GM19438 (cell line): Measurements from ENCODE around the gene LHFPL2.
"Not testable (repeated sequence)": the region's sequence is repeated elsewhere in the genome, so short reads cannot be mapped to it uniquely, and the experiment has no call there.

ENCODE experiments used
- ATAC-seq: cut with Tn5 transposase; IDR thresholded peaks from one replicate; pipeline ENCODE4 v1.9.1; 2021; ENCODE audit warnings: low read depth; ENCODE audit not compliant: unreplicated experiment

LHFPL2 gene

DNA sequence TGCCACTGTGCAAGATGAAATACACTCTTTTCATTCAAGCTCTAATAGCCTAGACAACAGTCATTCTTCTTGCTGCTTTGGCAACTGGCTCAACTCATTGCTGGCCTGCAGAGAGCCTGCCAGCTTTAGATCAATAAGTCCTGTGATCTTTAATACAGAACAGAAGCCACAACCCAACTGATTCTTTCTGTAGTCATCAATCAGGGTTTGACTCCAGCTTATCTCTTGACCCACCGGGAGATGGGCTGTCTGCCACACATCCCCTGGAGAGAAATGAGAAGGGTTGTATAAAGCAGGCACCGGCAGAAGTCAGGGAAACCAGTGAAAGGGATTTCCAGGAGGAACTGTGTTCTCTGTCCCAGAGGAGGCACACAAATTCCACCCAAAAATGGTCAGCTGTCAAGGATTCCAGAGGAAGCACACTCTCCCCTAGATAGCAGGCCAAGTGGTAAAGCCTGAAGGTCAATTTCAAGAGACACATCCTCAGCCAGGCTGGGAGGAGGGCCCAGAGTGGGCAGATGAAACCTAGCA is 24.5 kb downstream of the LHFPL2 start:
- ATAC-seq: no peak

DNA sequence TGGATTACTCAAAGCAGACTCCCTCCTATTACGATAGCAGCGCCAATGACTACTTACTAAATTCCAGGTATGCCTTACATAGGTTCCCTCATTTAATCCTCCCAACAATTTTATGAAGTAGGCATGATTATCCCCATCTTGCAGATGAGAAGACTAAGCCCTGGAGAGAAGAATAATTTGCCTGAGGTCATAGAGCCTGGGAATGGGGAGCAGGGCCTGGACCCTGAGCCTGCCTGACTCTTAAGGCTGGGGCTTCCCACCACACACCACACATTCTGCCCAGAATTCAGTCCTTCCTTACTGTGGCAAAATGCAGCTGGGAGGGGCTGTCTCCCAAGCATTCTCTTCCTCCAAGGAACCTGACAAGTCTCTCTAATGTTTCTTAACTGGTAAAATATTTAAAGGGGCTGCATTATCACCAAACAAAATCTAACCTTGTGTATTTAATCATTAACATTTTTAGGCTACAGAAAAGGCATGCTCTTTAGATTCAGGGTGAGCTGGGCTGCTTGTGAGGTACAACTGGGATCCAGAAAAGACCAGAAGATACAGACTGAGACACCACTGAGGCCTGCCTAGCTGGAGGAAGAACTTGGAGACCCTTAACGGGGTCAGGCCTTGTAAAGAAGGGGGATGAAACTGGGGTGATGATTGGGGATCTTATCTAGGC is 26.1 kb downstream of the LHFPL2 start:
- no peak for ATAC-seq

DNA sequence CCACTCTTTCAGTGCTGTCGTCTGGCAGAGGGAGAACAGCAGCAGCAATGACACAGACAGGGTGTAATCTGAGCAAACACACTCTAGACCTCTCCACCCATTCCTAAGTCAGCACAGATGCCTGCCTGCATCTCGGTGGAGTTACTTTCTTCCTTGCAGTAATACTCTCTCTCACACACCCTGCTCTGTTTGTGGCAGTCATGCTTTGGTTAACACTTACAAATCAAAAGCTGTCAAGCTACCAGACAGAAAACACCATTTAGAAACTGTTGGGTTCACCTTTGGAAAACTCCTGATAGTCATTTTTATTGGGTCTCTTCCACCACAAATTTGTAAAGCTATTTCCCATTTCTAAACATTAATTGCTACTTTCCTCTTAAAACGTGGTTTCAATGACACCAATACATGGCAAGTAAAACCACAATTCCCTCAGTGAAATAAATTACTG is 27.3 kb downstream of the LHFPL2 start:
- ATAC-seq: no peak

GRCh38 chr5:78620119-78620518 is 28.5 kb downstream of the LHFPL2 start:
- not testable (repeated sequence) for ATAC-seq

- no peak for ATAC-seq
Measured at GRCh38 chr5:78618303-78618702, 30.3 kb downstream of the LHFPL2 start.

DNA sequence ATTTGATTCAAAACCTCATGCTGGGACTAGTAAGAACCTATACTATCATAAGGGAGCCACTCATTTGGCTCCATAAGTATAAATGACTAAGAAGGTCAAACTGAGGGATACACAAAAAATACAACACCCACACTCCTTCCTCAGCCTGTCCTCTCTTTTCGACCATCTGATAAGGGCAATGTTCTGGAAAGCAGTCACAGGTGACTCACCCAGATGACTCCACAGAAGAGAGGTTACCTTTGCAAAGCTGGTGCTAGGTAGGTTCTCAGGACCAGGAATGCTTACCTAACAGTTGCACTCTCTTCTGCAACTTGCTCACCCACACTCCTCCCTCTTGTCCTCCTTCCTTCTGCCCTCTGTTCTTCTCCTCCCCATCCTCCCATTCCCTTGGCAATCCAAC is 32.9 kb downstream of the LHFPL2 start:
- ATAC-seq: no peak

- ATAC-seq: no peak
Measured at GRCh38 chr5:78614816-78615215, 33.8 kb downstream of the LHFPL2 start.

DNA sequence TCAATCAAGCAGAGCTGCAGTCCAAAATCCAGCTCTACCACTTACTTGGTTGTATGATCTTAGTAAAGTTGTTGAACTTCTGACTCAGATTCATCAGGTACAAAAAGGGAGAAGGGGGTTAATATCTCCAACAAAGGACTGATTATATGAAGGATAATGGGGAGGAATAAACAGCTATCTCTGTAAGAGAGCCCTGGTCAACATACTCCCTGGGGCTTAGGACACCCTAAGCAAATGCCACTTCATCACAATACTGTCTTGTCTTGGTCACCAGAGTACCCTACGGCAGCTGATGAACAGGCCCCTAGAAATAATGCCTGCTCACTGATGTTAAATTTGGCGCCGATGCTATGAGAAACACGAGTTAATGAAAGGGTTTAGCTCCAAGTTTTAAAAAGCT is 34.8 kb downstream of the LHFPL2 start:
- no peak for ATAC-seq

GRCh38 chr5:78613151-78613533 is 35.4 kb downstream of the LHFPL2 start:
- no peak for ATAC-seq

GRCh38 chr5:78612227-78613150 is 36.1 kb downstream of the LHFPL2 start:
- ATAC-seq: no peak

DNA sequence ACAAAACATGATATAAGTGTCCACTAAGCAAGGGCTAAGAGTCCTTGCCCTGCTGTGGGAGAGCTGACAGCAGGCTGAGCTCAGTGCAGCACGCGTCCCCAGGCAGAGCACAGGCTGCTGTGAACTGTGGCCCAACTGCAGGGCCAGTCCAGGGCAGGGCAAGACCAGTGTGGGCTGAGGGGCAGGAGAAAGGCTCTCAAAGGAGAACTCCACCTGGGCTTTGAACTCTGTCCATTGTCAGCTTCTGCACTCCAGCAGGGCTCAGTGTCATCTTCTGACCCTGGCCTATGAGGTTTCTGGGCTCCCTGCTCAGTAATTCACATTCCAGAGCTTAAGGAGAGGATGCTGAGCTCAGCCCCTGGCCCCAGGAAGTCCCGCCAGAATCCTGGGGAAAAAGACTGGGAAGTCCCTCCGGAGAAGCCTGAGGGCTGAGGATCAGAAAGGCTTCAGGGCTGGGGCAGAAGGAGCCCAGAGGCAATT is 37.4 kb downstream of the LHFPL2 start:
- no peak for ATAC-seq

DNA sequence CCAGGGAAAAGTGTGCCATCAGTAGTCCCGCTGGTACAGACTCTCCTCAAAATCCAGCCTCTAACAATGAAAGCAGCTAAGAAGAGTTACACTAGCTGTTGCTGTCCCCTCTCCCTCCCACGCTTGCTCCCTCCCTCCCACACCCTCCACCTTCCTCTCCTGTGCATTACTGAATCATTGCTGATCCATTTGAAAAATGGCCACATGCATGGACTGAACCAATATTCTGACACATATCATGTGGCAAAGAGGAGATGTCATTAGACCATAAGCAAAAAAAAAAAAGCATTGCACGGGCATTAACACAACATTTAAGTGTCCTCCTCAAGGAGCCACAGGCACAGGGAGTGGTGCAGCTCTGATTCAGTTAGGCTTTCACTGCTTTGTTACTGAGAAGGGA is 37.9 kb downstream of the LHFPL2 start:
- ATAC-seq: no peak

DNA sequence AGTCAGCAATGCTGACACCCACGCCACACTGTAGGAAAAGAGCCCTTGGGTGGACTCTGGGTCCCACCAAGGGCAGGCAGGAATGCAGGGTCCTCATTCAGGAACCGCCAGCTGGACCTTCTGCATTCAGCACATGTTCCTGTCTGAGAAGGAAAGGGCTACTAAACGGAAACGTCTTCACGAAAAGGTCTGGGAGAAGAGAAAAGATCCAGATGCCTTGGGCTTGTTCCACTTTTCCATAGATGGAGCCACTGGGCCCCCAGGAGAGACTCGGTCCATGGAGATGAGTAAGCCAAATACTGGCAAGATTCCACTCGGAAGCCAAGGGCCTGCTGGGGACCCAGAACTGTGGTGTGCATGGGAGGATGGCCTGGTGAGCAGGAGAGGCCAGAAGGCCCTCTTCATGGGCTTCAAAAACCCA is 38.4 kb downstream of the LHFPL2 start:
- no peak for ATAC-seq

GRCh38 chr5:78607864-78608263 is 40.7 kb downstream of the LHFPL2 start:
- ATAC-seq: no peak

DNA sequence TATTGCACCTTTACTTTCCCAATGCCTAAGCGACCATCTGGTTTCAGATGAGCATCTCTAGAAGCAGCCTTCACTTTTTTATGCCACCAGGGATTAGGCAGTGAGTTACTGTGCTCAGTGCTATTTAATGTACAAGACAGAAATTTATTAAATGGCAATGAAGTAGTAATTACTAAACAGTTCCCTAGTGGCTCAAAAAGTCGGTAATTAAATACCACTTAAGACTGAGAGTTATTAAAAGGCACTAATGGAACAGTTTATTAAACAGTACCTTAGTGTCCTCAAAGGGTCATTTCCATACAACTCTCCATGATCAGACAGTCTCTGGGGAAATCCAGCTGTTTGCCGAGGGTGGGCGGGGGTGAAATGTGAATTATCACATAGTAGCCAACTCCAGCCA is 42.3 kb downstream of the LHFPL2 start:
- ATAC-seq: no peak

DNA sequence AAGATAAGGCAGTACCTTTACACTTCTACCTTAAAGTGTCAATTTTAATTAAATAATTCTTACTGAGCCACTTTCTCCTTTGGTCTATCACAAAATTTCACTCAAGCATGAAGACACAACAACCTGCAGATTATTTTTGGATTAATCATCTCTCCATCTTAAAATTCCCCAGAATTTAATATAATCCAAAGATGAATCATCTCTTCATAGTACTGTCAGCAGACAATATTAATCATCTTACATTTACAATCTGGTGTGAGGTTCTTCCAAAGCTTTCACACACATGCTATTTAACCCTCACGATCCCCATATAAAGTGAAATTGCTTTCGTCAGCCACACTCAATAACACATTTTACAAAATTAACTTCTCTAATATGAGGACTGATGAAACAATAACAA is 43.0 kb downstream of the LHFPL2 start:
- no peak for ATAC-seq

DNA sequence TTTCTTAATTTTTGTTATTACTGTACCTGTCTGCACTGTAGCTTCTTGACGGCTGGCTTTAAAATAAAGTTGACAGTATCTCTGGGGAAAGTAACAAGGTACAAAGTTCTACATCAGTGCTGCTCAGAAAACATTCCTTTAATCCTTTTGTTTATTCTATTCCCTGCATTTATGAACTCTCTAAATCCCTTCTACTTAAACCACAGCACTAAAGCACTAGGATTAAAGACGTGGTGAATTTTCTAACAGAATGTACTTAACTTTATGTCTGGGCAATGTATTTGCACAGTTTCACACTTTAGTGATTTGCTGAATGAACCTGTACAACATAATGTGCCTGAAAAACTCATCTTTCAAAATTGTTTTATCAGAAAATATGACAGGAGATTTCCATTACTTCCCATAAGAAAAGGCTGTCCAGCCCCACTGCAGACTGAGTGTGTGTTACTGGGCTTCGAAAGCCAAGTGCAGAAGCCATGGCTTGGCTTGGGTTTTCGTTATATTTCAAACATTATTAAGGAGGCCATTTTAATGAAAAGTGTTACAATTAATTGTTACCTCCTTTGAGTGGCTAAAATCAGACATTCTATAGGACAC is 43.8 kb downstream of the LHFPL2 start:
- ATAC-seq: no peak

GRCh38 chr5:78603636-78604175 is 44.9 kb downstream of the LHFPL2 start:
- ATAC-seq: no peak

GRCh38 chr5:78602400-78602799 is 46.2 kb downstream of the LHFPL2 start:
- ATAC-seq: no peak

DNA sequence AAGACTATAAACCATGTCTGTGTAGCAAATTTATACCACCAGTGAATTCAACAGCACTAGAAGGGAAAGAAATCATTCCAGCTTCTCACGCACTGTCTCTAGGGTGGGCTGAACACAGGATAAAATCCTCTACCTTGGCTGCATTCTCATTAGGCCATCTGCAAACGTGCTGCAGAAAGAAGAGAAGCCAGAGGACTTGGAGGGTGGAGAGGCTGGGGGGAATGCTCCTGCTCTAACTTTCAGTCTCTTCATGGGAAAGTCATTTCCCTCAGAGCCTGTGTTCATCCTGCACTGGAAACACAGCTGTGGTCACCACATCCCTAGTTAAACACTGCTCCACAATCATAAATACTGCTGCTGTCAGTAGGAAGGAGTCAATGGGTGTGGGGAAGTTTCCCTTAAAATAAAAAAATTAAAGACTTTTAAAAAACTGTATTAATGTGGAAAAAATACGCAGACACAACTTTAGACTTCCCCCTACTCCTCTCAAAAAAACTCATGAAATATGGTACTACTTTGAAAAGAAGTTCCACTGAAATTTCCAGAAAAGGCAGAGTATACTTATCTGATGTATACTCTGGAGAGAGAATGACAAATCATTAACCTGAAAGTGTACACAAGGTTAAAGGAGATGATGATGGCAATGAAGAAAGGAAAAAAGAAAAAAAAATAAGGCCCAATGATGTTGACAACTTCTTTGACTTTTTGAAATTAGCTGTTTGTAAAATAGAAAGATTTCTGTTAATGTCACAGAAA is 46.8 kb downstream of the LHFPL2 start:
- no peak for ATAC-seq
